D721Med (cell line): ENCODE data around the gene STXBP3.

Experiments used
- DNase-seq: peaks from one replicate; pipeline ENCODE4 v3.0.0; 2011; ENCODE audit warnings: low spot score; ENCODE audit not compliant: insufficient read length
- FAIRE-seq: peaks from 2 replicates; lab custom pipeline; 2011; peaks lifted over from hg19 to GRCh38; lab: Jason Lieb, UNC
- TF ChIP-seq, protein P1 (sequence below): IDR thresholded peaks from 2 replicates; pipeline ENCODE4 v1.5.1; 2012; ENCODE audit warnings: mild to moderate bottlenecking, control low read depth; ENCODE audit not compliant: insufficient read depth; ENCODE audit errors: missing control alignments

STXBP3 gene

DNA sequence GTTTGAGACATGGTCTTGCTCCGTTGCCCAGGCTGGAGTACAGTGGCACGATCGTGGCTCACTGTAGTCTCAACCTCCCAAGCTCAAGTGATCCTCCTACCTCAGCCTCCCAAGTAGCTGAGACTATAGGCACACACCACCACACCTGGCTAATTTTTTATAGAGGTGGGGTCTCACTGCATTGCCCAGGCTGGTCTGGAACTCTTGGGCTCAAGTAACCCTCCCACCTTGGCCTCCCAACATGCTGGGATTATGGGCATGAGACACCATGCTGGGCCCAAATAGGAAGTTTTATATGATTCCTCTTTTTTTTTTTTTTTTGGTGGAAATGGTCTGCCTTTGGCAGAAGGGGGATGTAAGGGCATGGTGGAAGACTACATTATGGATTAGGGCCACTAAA is 39.8 kb upstream of the STXBP3 start:
- FAIRE-seq (no peak), DNase-seq (no peak)
- TF ChIP-seq, protein P1, sequence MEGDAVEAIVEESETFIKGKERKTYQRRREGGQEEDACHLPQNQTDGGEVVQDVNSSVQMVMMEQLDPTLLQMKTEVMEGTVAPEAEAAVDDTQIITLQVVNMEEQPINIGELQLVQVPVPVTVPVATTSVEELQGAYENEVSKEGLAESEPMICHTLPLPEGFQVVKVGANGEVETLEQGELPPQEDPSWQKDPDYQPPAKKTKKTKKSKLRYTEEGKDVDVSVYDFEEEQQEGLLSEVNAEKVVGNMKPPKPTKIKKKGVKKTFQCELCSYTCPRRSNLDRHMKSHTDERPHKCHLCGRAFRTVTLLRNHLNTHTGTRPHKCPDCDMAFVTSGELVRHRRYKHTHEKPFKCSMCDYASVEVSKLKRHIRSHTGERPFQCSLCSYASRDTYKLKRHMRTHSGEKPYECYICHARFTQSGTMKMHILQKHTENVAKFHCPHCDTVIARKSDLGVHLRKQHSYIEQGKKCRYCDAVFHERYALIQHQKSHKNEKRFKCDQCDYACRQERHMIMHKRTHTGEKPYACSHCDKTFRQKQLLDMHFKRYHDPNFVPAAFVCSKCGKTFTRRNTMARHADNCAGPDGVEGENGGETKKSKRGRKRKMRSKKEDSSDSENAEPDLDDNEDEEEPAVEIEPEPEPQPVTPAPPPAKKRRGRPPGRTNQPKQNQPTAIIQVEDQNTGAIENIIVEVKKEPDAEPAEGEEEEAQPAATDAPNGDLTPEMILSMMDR, result no peak

DNA sequence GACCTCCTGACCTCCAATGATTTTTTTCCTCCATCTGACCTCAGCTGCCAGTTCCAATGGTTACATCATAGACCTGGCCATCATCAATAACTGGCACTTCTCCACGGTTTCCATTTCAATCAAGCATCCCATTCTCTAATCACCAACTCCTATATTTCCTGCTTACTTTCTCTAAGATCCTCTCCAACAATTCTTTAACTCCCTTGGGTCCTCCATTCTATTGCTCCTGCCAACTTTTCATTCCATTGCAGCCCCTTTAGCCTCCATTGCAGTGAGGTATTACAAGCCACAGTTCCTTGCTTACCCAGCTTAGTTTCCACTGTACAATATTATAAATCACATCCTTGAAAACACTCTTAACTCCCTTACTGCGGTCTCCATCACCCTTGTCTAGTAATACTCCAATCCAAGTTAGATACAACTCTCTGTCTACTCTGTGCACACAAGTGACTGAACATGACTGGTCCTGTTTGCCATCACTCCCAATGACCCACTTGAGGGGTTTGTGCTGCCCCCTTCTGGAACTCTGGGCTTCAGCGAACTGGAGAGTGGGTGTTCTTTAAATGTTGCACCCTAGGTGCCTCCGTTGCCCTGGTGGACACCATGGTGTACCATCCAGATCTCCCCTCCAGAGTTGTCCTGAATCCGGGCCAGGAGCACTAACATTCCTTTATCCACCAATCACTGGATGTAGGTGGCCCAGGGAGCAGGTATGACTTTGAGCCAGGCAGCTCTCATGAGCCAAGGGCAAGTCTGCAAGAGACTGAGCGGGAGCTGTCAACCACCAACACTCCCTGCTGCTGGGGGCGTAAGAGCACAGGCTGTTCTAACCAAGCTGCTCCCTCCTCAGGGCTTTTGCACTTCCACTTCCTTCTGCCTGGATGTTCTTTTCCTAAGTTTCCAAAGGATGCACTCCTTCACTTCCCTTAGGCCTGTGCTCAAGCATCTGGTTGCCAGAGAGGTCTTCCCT is 37.5 kb upstream of the STXBP3 start:
- TF ChIP-seq, protein P1, result peak; percentile 23
- no peak for FAIRE-seq
- no peak for DNase-seq

- DNase-seq, result no peak
- no peak for FAIRE-seq
- TF ChIP-seq, protein P1, result no peak
Observed at GRCh38 chr1:108712606-108713150, 33.8 kb upstream of the STXBP3 start, which contains the start of gene FNDC7. TSS of gene FNDC7 (plus strand) at chr1:108712908. CDS start at chr1:108712934, 26 bp downstream.

GRCh38 chr1:108715932-108716331 is 30.5 kb upstream of the STXBP3 start:
- no peak for FAIRE-seq
- TF ChIP-seq, protein P1, result no peak
- DNase-seq, result no peak

GRCh38 chr1:108716437-108717230 is 29.8 kb upstream of the STXBP3 start:
- FAIRE-seq (no peak), DNase-seq (no peak)

DNA sequence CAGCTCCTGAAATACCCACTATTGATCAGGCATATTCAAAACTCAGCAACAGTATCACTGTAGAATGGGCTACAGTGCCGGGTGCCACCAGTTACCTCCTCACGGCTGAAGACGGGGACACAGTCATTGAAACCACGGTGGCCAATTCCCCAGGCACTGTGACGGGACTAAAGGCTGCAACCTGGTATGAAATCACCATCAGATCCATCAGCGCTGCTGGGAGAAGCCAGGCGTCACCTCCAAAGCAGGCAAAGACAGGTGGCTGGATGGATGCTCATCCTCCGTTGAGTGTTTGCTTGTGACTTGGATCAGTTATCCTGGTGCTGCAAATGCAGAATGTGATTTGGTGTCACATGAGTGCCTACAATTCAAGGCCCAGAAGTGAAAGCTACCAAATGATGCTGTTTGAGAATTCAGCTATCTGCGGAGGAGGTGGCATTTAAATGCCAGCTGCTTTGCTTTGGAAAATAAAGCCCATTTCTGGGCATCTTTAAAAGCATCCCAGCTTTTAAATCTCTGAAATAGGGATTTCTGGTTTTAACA is 28.6 kb upstream of the STXBP3 start:
- DNase-seq (no peak), FAIRE-seq (no peak)
- TF ChIP-seq, protein P1, result no peak

More at GRCh38 chr1:108716437-108717230, 29.8 kb upstream of the STXBP3 start:
- TF ChIP-seq, protein P1, result no peak
